ENCODE results near the gene ZFP91. TPM values are rescaled to one million over a fixed set of nuclear protein-coding genes. Genes with fewer than 3 reads are reported as not detected.

Gene ZFP91
- total and polyA plus RNA-seq, 9 of the 15 experiments (the other 6 are each of a cell fraction or from before 2014, with no cell fraction given): 17.6 to 58.3 (median 34.0) TPM

- peak; percentile 74 for TF ChIP-seq CUX1 (CRISPR knock-in tag; IDR thresholded peaks at IDR 0.05)
- peak; percentile 1; the same call in 1 of the 2 replicates for TF ChIP-seq KAT7 (CRISPR knock-in tag; IDR thresholded peaks at IDR 0.05; ENCODE audit: borderline replicate concordance)
- peak; percentile 69 for TF ChIP-seq CEBPB (tag; IDR thresholded peaks at IDR 0.05)
- no peak for TF ChIP-seq CTCFL (IDR thresholded peaks at IDR 0.05; ENCODE audit: borderline replicate concordance, insufficient read depth, low read depth, low read length, poor library complexity, severe bottlenecking)
- peak; percentile 77 for TF ChIP-seq SMARCE1 (IDR thresholded peaks at IDR 0.05)
- peak; percentile 74 for TF ChIP-seq GATAD2B (IDR thresholded peaks at IDR 0.05; ENCODE audit: borderline replicate concordance)
- 0 out of 2 replicates have a peak, but pooled peaks have one; percentile 10 for TF ChIP-seq MAFK (IDR thresholded peaks at IDR 0.05; ENCODE audit: low read length)
- TF ChIP-seq POLR2B (IDR thresholded peaks at IDR 0.05; ENCODE audit: low read depth, partially characterized antibody): peak; percentile 46
- no peak for TF ChIP-seq IRF1 (CRISPR knock-in tag; IDR thresholded peaks at IDR 0.05; ENCODE audit: borderline replicate concordance)
- 0 out of 2 replicates have a peak, but pooled peaks have one; percentile 31 for TF ChIP-seq ZBED1 (IDR thresholded peaks at IDR 0.05)
- TF ChIP-seq NR4A1 (CRISPR knock-in tag; IDR thresholded peaks at IDR 0.05): no peak
- TF ChIP-seq NR4A1 (tag; IDR thresholded peaks at IDR 0.05): no peak
- peak; percentile 53; the same call in 1 of the 2 replicates for TF ChIP-seq RAD51 (IDR thresholded peaks at IDR 0.05; ENCODE audit: borderline replicate concordance, low read depth)
- TF ChIP-seq MEF2A (IDR thresholded peaks at IDR 0.05; ENCODE audit: control insufficient read depth, low read depth, low read length): 0 out of 2 replicates have a peak, but pooled peaks have one; percentile 5
- TF ChIP-seq SMARCC2 (IDR thresholded peaks at IDR 0.05; ENCODE audit: low read depth): peak; percentile 73; the same call in 1 of the 2 replicates
- TF ChIP-seq SUPT5H (IDR thresholded peaks at IDR 0.05): peak; percentile 54
Observed at GRCh38 chr11:58577555-58578135, 1.2 kb upstream of the ZFP91 start (continued).

All from K562 (cell line).